ENCODE measurements around the gene PAGE4. TPM values are rescaled to one million over a fixed set of nuclear protein-coding genes. Genes with fewer than 3 reads are reported as not detected.

Gene PAGE4
- total and polyA plus RNA-seq, 4 donors: not detected

DNA sequence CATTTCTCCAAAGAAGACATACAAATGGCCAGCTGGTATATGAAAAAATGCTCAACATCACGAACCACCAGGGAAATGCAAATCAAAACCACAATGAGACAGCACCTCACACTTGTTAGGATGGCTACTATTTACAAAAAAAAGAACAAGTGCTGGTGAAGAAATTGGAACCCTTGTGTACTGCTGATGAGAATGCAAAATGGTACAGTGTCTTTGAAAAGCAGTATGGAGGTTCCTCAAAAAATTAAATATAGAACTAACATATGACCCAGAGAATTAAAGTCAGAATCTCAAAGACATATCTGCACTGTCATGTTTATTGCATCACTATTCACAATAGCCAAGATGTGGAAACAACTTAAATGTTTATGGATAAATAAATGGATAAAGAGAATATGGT is 20.9 kb downstream of the PAGE4 start:
- 76% methylated on average over 1 of the region's 1 CpG for WGBS
- Histone ChIP-seq H3K27ac (ENCODE audit: low read depth in 1 of 2, low read length in 2 of 2) (no peak overlapping the region), H3K4me1 (ENCODE audit: control insufficient read depth in 4 of 4, insufficient read depth in 4 of 4, low read length in 3 of 4) (no peaks in the 10 kb centered on the region), H3K9me3 (ENCODE audit: control insufficient read depth in 4 of 4, low read length in 3 of 4) (peaks cover 0 to 4% (median under 1%) of the 10 kb centered on the region in 4 donors), H3K27me3 (ENCODE audit: control insufficient read depth in 4 of 4, insufficient read depth in 4 of 4, low read length in 3 of 4) (peaks cover 0 to 5% (median 0%) of the 10 kb centered on the region in 4 donors), H3K36me3 (ENCODE audit: control insufficient read depth in 4 of 4, insufficient read depth in 3 of 4, low read depth in 1 of 4, low read length in 3 of 4) (no peaks in the 10 kb centered on the region), H3K9ac (ENCODE audit: low read depth in 1 of 2, low read length in 2 of 2) (no peak overlapping the region), H3K4me3 (ENCODE audit: low read depth in 1 of 3, low read length in 3 of 3) (no peak overlapping the region)
- no peak for TF ChIP-seq JUND (IDR thresholded peaks at IDR 0.05)
- TF ChIP-seq, protein P1, sequence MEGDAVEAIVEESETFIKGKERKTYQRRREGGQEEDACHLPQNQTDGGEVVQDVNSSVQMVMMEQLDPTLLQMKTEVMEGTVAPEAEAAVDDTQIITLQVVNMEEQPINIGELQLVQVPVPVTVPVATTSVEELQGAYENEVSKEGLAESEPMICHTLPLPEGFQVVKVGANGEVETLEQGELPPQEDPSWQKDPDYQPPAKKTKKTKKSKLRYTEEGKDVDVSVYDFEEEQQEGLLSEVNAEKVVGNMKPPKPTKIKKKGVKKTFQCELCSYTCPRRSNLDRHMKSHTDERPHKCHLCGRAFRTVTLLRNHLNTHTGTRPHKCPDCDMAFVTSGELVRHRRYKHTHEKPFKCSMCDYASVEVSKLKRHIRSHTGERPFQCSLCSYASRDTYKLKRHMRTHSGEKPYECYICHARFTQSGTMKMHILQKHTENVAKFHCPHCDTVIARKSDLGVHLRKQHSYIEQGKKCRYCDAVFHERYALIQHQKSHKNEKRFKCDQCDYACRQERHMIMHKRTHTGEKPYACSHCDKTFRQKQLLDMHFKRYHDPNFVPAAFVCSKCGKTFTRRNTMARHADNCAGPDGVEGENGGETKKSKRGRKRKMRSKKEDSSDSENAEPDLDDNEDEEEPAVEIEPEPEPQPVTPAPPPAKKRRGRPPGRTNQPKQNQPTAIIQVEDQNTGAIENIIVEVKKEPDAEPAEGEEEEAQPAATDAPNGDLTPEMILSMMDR (IDR thresholded peaks at IDR 0.05; ENCODE audit: low read depth, low read length, missing input control): no peak
- TF ChIP-seq HNF4G (IDR thresholded peaks at IDR 0.05): no peak
- no peak for TF ChIP-seq TAF1 (conservative IDR thresholded peaks at IDR 0.05)
- no peak for TF ChIP-seq EGR1 (IDR thresholded peaks at IDR 0.05; ENCODE audit: low read depth in 2 of 2)
- TF ChIP-seq HNF4A (conservative IDR thresholded peaks at IDR 0.05): no peak
- TF ChIP-seq, protein P2, sequence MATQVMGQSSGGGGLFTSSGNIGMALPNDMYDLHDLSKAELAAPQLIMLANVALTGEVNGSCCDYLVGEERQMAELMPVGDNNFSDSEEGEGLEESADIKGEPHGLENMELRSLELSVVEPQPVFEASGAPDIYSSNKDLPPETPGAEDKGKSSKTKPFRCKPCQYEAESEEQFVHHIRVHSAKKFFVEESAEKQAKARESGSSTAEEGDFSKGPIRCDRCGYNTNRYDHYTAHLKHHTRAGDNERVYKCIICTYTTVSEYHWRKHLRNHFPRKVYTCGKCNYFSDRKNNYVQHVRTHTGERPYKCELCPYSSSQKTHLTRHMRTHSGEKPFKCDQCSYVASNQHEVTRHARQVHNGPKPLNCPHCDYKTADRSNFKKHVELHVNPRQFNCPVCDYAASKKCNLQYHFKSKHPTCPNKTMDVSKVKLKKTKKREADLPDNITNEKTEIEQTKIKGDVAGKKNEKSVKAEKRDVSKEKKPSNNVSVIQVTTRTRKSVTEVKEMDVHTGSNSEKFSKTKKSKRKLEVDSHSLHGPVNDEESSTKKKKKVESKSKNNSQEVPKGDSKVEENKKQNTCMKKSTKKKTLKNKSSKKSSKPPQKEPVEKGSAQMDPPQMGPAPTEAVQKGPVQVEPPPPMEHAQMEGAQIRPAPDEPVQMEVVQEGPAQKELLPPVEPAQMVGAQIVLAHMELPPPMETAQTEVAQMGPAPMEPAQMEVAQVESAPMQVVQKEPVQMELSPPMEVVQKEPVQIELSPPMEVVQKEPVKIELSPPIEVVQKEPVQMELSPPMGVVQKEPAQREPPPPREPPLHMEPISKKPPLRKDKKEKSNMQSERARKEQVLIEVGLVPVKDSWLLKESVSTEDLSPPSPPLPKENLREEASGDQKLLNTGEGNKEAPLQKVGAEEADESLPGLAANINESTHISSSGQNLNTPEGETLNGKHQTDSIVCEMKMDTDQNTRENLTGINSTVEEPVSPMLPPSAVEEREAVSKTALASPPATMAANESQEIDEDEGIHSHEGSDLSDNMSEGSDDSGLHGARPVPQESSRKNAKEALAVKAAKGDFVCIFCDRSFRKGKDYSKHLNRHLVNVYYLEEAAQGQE (IDR thresholded peaks at IDR 0.05): no peak
- no peak for TF ChIP-seq FOXA2 (IDR thresholded peaks at IDR 0.05)
- no peak for TF ChIP-seq NR2F2 (IDR thresholded peaks at IDR 0.05)
- TF ChIP-seq RXRA (IDR thresholded peaks at IDR 0.05): no peak
- TF ChIP-seq SP1 (IDR thresholded peaks at IDR 0.05): no peak
- TF ChIP-seq, protein P3, sequence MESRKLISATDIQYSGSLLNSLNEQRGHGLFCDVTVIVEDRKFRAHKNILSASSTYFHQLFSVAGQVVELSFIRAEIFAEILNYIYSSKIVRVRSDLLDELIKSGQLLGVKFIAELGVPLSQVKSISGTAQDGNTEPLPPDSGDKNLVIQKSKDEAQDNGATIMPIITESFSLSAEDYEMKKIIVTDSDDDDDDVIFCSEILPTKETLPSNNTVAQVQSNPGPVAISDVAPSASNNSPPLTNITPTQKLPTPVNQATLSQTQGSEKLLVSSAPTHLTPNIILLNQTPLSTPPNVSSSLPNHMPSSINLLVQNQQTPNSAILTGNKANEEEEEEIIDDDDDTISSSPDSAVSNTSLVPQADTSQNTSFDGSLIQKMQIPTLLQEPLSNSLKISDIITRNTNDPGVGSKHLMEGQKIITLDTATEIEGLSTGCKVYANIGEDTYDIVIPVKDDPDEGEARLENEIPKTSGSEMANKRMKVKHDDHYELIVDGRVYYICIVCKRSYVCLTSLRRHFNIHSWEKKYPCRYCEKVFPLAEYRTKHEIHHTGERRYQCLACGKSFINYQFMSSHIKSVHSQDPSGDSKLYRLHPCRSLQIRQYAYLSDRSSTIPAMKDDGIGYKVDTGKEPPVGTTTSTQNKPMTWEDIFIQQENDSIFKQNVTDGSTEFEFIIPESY (IDR thresholded peaks at IDR 0.05): no peak
- no peak for DNase-seq (ENCODE audit: low spot score)

DNA sequence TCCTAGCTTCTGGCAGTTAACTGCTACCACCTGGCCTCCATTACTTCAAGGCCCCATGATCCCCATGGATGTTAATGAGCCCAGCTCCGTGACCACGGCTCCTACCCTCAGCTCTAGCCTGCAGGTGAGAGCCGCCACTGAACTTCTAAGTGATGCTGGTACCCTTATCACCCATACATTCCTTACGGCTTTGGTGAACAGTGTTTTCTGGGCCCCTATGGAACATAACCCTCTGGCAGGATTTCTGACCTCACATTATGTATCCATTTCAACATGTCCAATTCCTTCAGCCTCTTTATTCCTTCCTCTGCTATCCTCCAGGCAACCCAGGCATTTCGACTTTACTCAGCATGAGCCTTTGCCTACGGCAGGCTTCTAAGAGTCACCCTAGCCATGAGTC is 24.6 kb downstream of the PAGE4 start:
- no peak overlapping the region for H3K4me3 ChIP-seq (ENCODE audit: low read depth in 1 of 3, low read length in 3 of 3)
- H3K27me3 ChIP-seq (ENCODE audit: control insufficient read depth in 4 of 4, insufficient read depth in 4 of 4, low read length in 3 of 4): peaks cover 0 to 9% (median 0%) of the 10 kb centered on the region in 4 donors
- no peak for DNase-seq (ENCODE audit: low spot score)
- 96% methylated on average over 6 of the region's 6 CpGs for WGBS
- no peaks in the 10 kb centered on the region for H3K4me1 ChIP-seq (ENCODE audit: control insufficient read depth in 4 of 4, insufficient read depth in 4 of 4, low read length in 3 of 4)
- H3K27ac ChIP-seq (ENCODE audit: low read depth in 1 of 2, low read length in 2 of 2): no peak overlapping the region
- peaks cover 0 to 2% (median under 1%) of the 10 kb centered on the region in 4 donors for H3K9me3 ChIP-seq (ENCODE audit: control insufficient read depth in 4 of 4, low read length in 3 of 4)
- no peak overlapping the region for H3K9ac ChIP-seq (ENCODE audit: low read depth in 1 of 2, low read length in 2 of 2)
- H3K36me3 ChIP-seq (ENCODE audit: control insufficient read depth in 4 of 4, insufficient read depth in 3 of 4, low read depth in 1 of 4, low read length in 3 of 4): no peaks in the 10 kb centered on the region
- no peak for TF ChIP-seq HNF4A (conservative IDR thresholded peaks at IDR 0.05)
- no peak for TF ChIP-seq TAF1 (conservative IDR thresholded peaks at IDR 0.05)
- TF ChIP-seq, protein P1 (IDR thresholded peaks at IDR 0.05; ENCODE audit: low read depth, low read length, missing input control): no peak
- TF ChIP-seq, protein P2 (IDR thresholded peaks at IDR 0.05): no peak
- TF ChIP-seq JUND (IDR thresholded peaks at IDR 0.05): no peak
- TF ChIP-seq YY1 (IDR thresholded peaks at IDR 0.05): no peak
- no peak for TF ChIP-seq GABPA (IDR thresholded peaks at IDR 0.05 in 1 of 2, conservative IDR thresholded peaks at IDR 0.05 in 1 of 2)
- TF ChIP-seq RAD21 (IDR thresholded peaks at IDR 0.05): no peak
- no peak for TF ChIP-seq RXRA (IDR thresholded peaks at IDR 0.05)
- TF ChIP-seq HNF4G (IDR thresholded peaks at IDR 0.05): no peak
- TF ChIP-seq FOXA1 (IDR thresholded peaks at IDR 0.05): no peak
- TF ChIP-seq, protein P4, sequence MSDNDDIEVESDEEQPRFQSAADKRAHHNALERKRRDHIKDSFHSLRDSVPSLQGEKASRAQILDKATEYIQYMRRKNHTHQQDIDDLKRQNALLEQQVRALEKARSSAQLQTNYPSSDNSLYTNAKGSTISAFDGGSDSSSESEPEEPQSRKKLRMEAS (IDR thresholded peaks at IDR 0.05): no peak
- TF ChIP-seq, protein P5, sequence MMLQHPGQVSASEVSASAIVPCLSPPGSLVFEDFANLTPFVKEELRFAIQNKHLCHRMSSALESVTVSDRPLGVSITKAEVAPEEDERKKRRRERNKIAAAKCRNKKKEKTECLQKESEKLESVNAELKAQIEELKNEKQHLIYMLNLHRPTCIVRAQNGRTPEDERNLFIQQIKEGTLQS (IDR thresholded peaks at IDR 0.05): no peak
- no peak for TF ChIP-seq NR2F2 (IDR thresholded peaks at IDR 0.05)
- no peak for TF ChIP-seq EGR1 (IDR thresholded peaks at IDR 0.05; ENCODE audit: low read depth in 2 of 2)
